ENCODE results near the gene LAGE3. TPM values are rescaled to one million over a fixed set of nuclear protein-coding genes. Genes with fewer than 3 reads are reported as not detected.

The LAGE3 gene
- total RNA-seq, 1 experiment from 2014 or later = 51.8 TPM

DNA sequence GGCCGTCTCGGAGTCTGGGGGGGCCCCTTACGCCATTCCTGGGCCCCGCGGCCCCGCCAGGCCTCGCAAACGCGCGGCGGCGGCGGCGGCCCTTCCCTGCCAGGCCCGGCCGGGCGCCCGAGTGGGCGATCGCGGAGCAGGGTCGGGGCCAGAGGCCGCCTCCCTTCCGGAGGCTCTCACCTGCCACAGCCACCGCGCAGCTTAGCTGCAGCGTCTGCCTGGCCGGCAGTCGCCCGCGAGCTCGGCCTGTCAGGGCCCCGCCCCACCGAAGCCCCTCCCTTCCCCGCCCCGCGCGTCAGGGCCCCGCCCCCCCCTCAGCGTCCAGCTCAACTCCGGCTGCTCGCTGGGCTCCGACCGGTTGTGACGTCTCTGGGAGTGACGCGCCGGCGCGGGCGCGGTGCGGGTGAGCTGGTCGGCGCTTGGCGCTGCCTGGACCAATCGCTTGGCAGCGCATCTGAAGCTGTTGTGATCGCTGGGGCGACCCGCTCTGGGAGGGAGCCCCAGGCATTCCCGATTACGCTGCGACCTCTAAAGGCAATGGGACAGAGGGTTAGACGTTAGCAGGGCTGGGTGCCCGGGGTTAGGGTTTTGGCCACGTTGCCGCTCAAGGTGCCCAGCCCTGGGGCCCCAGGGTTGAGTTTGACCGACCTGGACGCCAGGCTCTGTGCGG lies 11.5 kb upstream of the LAGE3 start, which contains the start of gene SLC10A3:
Gene SLC10A3, minus strand, starts transcription at position 216 of the 670 bp plus-strand sequence. CDS start 1,689 bp downstream, outside the sequence.
- Histone ChIP-seq H3K36me3 (ENCODE audit: insufficient read depth, low read length) (no peaks in the 10 kb centered on the region), H3K4me3 (ENCODE audit: low read length) (peak within 1 kb of the TSS; percentile 74), H3K79me2 (ENCODE audit: low read length) (peaks cover 21% of the 10 kb centered on the region), H3K9me2 (replicated peaks; ENCODE audit: insufficient read depth, low read length) (no peaks in the 10 kb centered on the region), H3K4me1 (ENCODE audit: low read length) (peaks cover 37% of the 10 kb centered on the region), H4K20me1 (ENCODE audit: insufficient read depth, low read depth, low read length) (no peaks in the 10 kb centered on the region; the same call in 1 of the 2 replicates), H3K9ac (ENCODE audit: low read length) (peak within 1 kb of the TSS; percentile 84), H3K9me3 (ENCODE audit: low read length) (no peaks in the 10 kb centered on the region), H3K27ac (ENCODE audit: low read length) (peak within 1 kb of the TSS; percentile 78), H2AFZ (ENCODE audit: low read length) (0 out of 2 replicates have a peak within 1 kb of the TSS, but pooled peaks have one; percentile 12), H3K4me2 (ENCODE audit: low read depth, low read length, poor library complexity, severe bottlenecking) (peak within 1 kb of the TSS; percentile 75), H3K27me3 (ENCODE audit: low read length) (no peaks in the 10 kb centered on the region)
- DNase-seq = peak; percentile 96

GRCh38 chrX:154490021-154490413 lies 10.9 kb upstream of the LAGE3 start:
- peak overlapping the region; percentile 47 for H3K27ac ChIP-seq (ENCODE audit: low read length)
- no peaks in the 10 kb centered on the region for H3K9me2 ChIP-seq (replicated peaks; ENCODE audit: insufficient read depth, low read length)
- peak overlapping the region; percentile 84 for H3K9ac ChIP-seq (ENCODE audit: low read length)
- peak; percentile 76 for DNase-seq
- H3K4me3 ChIP-seq (ENCODE audit: low read length) = peak overlapping the region; percentile 74
- H2AFZ ChIP-seq (ENCODE audit: low read length) = no peak overlapping the region
- peaks cover 4% of the 10 kb centered on the region; the same call in 1 of the 2 replicates for H3K36me3 ChIP-seq (ENCODE audit: insufficient read depth, low read length)
- H3K27me3 ChIP-seq (ENCODE audit: low read length) = no peaks in the 10 kb centered on the region
- H3K4me1 ChIP-seq (ENCODE audit: low read length) = peaks cover 37% of the 10 kb centered on the region
- H3K4me2 ChIP-seq (ENCODE audit: low read depth, low read length, poor library complexity, severe bottlenecking) = peak overlapping the region; percentile 75
- no peaks in the 10 kb centered on the region for H3K9me3 ChIP-seq (ENCODE audit: low read length)
- no peaks in the 10 kb centered on the region; the same call in 1 of the 2 replicates for H4K20me1 ChIP-seq (ENCODE audit: insufficient read depth, low read depth, low read length)
- H3K79me2 ChIP-seq (ENCODE audit: low read length) = peaks cover 26% of the 10 kb centered on the region

DNA sequence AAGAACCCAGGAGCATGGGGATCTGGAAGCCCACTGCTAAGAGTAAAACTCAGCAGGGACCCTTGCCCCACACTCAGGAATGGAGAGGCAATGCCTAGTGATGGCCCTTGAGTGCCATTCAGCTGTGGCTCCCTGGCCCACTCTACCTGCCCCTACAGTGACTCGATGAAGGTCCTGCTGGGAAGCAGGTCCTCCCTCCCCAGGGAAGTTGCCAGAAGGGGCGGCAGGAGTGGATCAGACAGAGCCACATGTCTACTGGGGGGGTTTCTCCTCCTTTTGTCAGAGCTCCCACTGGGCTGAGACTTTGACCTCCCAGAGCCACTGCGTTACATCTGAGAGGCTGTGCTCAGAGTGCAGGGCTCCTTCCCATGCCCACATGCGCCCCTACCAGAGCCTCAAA lies 10.1 kb upstream of the LAGE3 start:
- peak overlapping the region; percentile 84 for H3K9ac ChIP-seq (ENCODE audit: low read length)
- H2AFZ ChIP-seq (ENCODE audit: low read length) = no peak overlapping the region
- H3K4me1 ChIP-seq (ENCODE audit: low read length) = peaks cover 40% of the 10 kb centered on the region
- H4K20me1 ChIP-seq (ENCODE audit: insufficient read depth, low read depth, low read length) = no peaks in the 10 kb centered on the region; the same call in 1 of the 2 replicates
- H3K79me2 ChIP-seq (ENCODE audit: low read length) = peaks cover 32% of the 10 kb centered on the region
- H3K4me2 ChIP-seq (ENCODE audit: low read depth, low read length, poor library complexity, severe bottlenecking) = peak overlapping the region; percentile 75
- peak overlapping the region; percentile 74; the same call in 1 of the 2 replicates for H3K4me3 ChIP-seq (ENCODE audit: low read length)
- peaks cover 4% of the 10 kb centered on the region; the same call in 1 of the 2 replicates for H3K36me3 ChIP-seq (ENCODE audit: insufficient read depth, low read length)
- no peak overlapping the region for H3K27ac ChIP-seq (ENCODE audit: low read length)
- DNase-seq = no peak
- no peaks in the 10 kb centered on the region for H3K9me2 ChIP-seq (replicated peaks; ENCODE audit: insufficient read depth, low read length)
- H3K9me3 ChIP-seq (ENCODE audit: low read length) = no peaks in the 10 kb centered on the region
- H3K27me3 ChIP-seq (ENCODE audit: low read length) = no peaks in the 10 kb centered on the region

GRCh38 chrX:154488336-154489075 lies 9.4 kb upstream of the LAGE3 start:
- H3K9me2 ChIP-seq (replicated peaks; ENCODE audit: insufficient read depth, low read length) = no peaks in the 10 kb centered on the region
- peaks cover 4% of the 10 kb centered on the region; the same call in 1 of the 2 replicates for H3K36me3 ChIP-seq (ENCODE audit: insufficient read depth, low read length)
- H3K4me1 ChIP-seq (ENCODE audit: low read length) = peaks cover 47% of the 10 kb centered on the region
- peak overlapping the region; percentile 84 for H3K9ac ChIP-seq (ENCODE audit: low read length)
- no peak overlapping the region for H2AFZ ChIP-seq (ENCODE audit: low read length)
- DNase-seq = no peak
- peak overlapping the region; percentile 75 for H3K4me2 ChIP-seq (ENCODE audit: low read depth, low read length, poor library complexity, severe bottlenecking)
- H4K20me1 ChIP-seq (ENCODE audit: insufficient read depth, low read depth, low read length) = no peaks in the 10 kb centered on the region; the same call in 1 of the 2 replicates
- no peaks in the 10 kb centered on the region for H3K9me3 ChIP-seq (ENCODE audit: low read length)
- H3K4me3 ChIP-seq (ENCODE audit: low read length) = peak overlapping the region; percentile 74; the same call in 1 of the 2 replicates
- no peak overlapping the region for H3K27ac ChIP-seq (ENCODE audit: low read length)
- peaks cover 32% of the 10 kb centered on the region for H3K79me2 ChIP-seq (ENCODE audit: low read length)
- no peaks in the 10 kb centered on the region for H3K27me3 ChIP-seq (ENCODE audit: low read length)

DNA sequence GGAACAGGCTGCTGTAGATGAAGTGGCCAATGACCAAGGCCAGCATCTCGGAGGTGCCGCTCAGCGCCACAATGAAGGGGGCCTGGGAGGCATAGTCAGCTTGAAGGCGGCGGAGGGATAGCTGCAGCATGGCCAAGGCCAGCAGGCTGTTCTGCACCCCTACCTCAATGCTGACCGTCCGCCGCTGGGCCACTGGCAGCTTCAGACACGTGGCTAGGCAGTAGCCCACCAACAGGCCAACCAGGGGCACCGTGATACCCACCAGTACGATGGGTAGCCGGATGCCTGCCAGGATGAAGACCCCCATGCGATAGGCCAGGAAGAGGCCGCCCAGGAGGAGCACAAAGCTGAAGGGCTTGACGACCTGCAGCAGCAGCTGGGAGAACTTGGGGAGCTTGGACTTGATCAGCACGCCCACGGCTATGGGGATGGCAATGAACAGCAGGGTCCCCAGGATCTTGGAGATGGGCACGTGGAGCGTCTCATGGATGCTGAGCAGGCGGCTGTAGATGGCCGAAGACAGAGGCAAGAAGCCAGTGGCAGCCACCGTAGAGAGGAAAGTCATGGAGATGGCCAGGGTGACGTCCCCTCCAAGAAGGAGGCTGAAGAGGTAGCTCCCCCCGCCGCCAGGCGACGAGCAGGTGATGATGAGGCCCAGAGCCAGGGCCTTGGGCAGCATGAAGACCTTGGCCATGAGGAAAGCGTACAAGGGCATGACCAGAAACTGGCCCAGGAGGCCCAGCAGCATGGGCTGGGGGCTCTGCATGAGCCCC lies 8.6 kb upstream of the LAGE3 start:
- H4K20me1 ChIP-seq (ENCODE audit: insufficient read depth, low read depth, low read length) = no peaks in the 10 kb centered on the region; the same call in 1 of the 2 replicates
- no peaks in the 10 kb centered on the region for H3K27me3 ChIP-seq (ENCODE audit: low read length)
- H3K4me3 ChIP-seq (ENCODE audit: low read length) = peak overlapping the region; percentile 67; the same call in 1 of the 2 replicates
- peak overlapping the region; percentile 66 for H3K4me2 ChIP-seq (ENCODE audit: low read depth, low read length, poor library complexity, severe bottlenecking)
- no peaks in the 10 kb centered on the region for H3K9me3 ChIP-seq (ENCODE audit: low read length)
- H3K27ac ChIP-seq (ENCODE audit: low read length) = peak overlapping the region; percentile 35; the same call in 1 of the 2 replicates
- no peaks in the 10 kb centered on the region for H3K9me2 ChIP-seq (replicated peaks; ENCODE audit: insufficient read depth, low read length)
- DNase-seq = no peak
- H3K4me1 ChIP-seq (ENCODE audit: low read length) = peaks cover 55% of the 10 kb centered on the region
- no peak overlapping the region for H2AFZ ChIP-seq (ENCODE audit: low read length)
- peaks cover 4% of the 10 kb centered on the region; the same call in 1 of the 2 replicates for H3K36me3 ChIP-seq (ENCODE audit: insufficient read depth, low read length)
- peak overlapping the region; percentile 66; the same call in 1 of the 2 replicates for H3K9ac ChIP-seq (ENCODE audit: low read length)
- peaks cover 32% of the 10 kb centered on the region for H3K79me2 ChIP-seq (ENCODE audit: low read length)

- Histone ChIP-seq H3K27ac (ENCODE audit: low read length) (peak within 1 kb of the TSS; percentile 75), H3K4me3 (ENCODE audit: low read length) (peak within 1 kb of the TSS; percentile 78), H3K4me2 (ENCODE audit: low read depth, low read length, poor library complexity, severe bottlenecking) (peak within 1 kb of the TSS; percentile 81), H3K9ac (ENCODE audit: low read length) (peak within 1 kb of the TSS; percentile 94), H3K36me3 (ENCODE audit: insufficient read depth, low read length) (peaks cover 4% of the 10 kb centered on the region; the same call in 1 of the 2 replicates), H2AFZ (ENCODE audit: low read length) (no peak within 1 kb of the TSS), H3K9me2 (replicated peaks; ENCODE audit: insufficient read depth, low read length) (no peaks in the 10 kb centered on the region), H4K20me1 (ENCODE audit: insufficient read depth, low read depth, low read length) (no peaks in the 10 kb centered on the region; the same call in 1 of the 2 replicates), H3K79me2 (ENCODE audit: low read length) (peaks cover 32% of the 10 kb centered on the region), H3K27me3 (ENCODE audit: low read length) (no peaks in the 10 kb centered on the region), H3K4me1 (ENCODE audit: low read length) (peaks cover 66% of the 10 kb centered on the region), H3K9me3 (ENCODE audit: low read length) (no peaks in the 10 kb centered on the region)
- peak; percentile 84 for DNase-seq
Measured at GRCh38 chrX:154486396-154487207, 7.5 kb upstream of the LAGE3 start, which contains the start of gene UBL4A. TSS of gene UBL4A (minus strand) at chrX:154486615. CDS start at chrX:154486584, 31 bp downstream.

- peak overlapping the region; percentile 75 for H3K27ac ChIP-seq (ENCODE audit: low read length)
- H3K4me3 ChIP-seq (ENCODE audit: low read length) = peak overlapping the region; percentile 78
Measured at GRCh38 chrX:154486052-154486395, 6.9 kb upstream of the LAGE3 start.

More at GRCh38 chrX:154486052-154486395, 6.9 kb upstream of the LAGE3 start:
- no peaks in the 10 kb centered on the region for H3K27me3 ChIP-seq (ENCODE audit: low read length)
- H3K4me1 ChIP-seq (ENCODE audit: low read length) = peaks cover 66% of the 10 kb centered on the region
- peak overlapping the region; percentile 81 for H3K4me2 ChIP-seq (ENCODE audit: low read depth, low read length, poor library complexity, severe bottlenecking)
- no peaks in the 10 kb centered on the region for H3K9me3 ChIP-seq (ENCODE audit: low read length)
- no peaks in the 10 kb centered on the region for H3K9me2 ChIP-seq (replicated peaks; ENCODE audit: insufficient read depth, low read length)
- peaks cover 4% of the 10 kb centered on the region; the same call in 1 of the 2 replicates for H3K36me3 ChIP-seq (ENCODE audit: insufficient read depth, low read length)
- no peak overlapping the region for H2AFZ ChIP-seq (ENCODE audit: low read length)
- DNase-seq = peak; percentile 69
- peaks cover 32% of the 10 kb centered on the region for H3K79me2 ChIP-seq (ENCODE audit: low read length)
- no peaks in the 10 kb centered on the region; the same call in 1 of the 2 replicates for H4K20me1 ChIP-seq (ENCODE audit: insufficient read depth, low read depth, low read length)
- peak overlapping the region; percentile 94 for H3K9ac ChIP-seq (ENCODE audit: low read length)
